Measurements from ENCODE around the gene ZSWIM6.

DNA sequence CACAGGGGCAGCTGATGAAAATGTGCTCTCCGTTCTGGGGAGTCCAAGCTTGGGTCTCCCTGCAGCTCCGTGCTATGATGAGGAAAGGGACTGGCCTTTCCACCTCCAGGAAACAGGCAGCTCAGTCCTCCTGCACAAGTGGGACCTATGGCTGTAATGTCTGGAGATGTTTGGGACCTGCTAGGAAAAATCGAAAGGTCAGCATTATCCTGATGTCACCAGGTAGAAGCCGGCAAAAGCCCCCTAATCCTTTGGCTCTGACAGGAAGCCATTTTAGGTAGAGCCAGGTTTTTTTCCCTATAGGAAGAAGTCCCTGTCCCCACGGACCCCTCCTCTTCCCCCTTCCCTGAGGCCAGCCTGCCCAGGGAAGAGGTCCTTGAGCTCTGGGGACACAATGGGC, 240.9 kb downstream of the ZSWIM6 start:
- TF ChIP-seq, protein P1, sequence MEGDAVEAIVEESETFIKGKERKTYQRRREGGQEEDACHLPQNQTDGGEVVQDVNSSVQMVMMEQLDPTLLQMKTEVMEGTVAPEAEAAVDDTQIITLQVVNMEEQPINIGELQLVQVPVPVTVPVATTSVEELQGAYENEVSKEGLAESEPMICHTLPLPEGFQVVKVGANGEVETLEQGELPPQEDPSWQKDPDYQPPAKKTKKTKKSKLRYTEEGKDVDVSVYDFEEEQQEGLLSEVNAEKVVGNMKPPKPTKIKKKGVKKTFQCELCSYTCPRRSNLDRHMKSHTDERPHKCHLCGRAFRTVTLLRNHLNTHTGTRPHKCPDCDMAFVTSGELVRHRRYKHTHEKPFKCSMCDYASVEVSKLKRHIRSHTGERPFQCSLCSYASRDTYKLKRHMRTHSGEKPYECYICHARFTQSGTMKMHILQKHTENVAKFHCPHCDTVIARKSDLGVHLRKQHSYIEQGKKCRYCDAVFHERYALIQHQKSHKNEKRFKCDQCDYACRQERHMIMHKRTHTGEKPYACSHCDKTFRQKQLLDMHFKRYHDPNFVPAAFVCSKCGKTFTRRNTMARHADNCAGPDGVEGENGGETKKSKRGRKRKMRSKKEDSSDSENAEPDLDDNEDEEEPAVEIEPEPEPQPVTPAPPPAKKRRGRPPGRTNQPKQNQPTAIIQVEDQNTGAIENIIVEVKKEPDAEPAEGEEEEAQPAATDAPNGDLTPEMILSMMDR (IDR thresholded peaks at IDR 0.05; ENCODE audit: low read length) = no peak
- no peak for TF ChIP-seq EZH2 (optimal IDR thresholded peaks at IDR 0.05; ENCODE audit: low read depth, low read length)
- TF ChIP-seq EZH2phosphoT487 (IDR thresholded peaks at IDR 0.05; ENCODE audit: low read length) = no peak
